NOMO-1 treated with DMSO at 0.1 percent for 48 hours (cell line): Measurements from ENCODE around the gene NACC2.
"Not testable (repeated sequence)": the region's sequence is repeated elsewhere in the genome, so short reads cannot be mapped to it uniquely, and the experiment has no call there.

Experiments
- DNase-seq: peaks from one replicate; lab custom pipeline; 2025; ENCODE audit not compliant: unreplicated experiment; lab: John Stamatoyannopoulos, UW

Gene NACC2

GRCh38 chr9:136047775-136048559 is 47.1 kb downstream of the NACC2 start:
- no peak for DNase-seq

GRCh38 chr9:136047076-136047774 is 47.9 kb downstream of the NACC2 start:
- no peak for DNase-seq

DNA sequence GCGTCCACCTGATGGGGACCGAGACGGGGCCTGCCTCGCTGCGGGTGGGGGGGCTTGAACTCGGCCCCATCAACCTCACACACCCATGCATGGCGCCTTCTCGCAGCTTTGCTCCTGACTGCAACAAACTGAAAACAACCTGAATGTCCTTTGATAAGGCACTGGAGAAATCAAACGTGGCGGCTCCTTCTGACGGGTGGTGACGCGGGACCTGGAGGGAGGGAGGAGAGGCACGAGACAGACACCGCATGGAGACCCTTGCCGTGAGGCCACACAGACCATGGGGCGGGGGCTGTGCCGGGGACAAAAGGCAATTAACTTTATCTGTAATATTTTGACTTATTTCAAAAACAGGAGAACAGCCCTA is 48.6 kb downstream of the NACC2 start:
- no peak for DNase-seq

- peak; percentile 93 for DNase-seq
Measured at GRCh38 chr9:136045595-136046553, 49.2 kb downstream of the NACC2 start.

- DNase-seq = no peak
Measured at GRCh38 chr9:136044971-136045594, 50.0 kb downstream of the NACC2 start.

GRCh38 chr9:136044207-136044970 is 50.7 kb downstream of the NACC2 start:
- no peak for DNase-seq

DNA sequence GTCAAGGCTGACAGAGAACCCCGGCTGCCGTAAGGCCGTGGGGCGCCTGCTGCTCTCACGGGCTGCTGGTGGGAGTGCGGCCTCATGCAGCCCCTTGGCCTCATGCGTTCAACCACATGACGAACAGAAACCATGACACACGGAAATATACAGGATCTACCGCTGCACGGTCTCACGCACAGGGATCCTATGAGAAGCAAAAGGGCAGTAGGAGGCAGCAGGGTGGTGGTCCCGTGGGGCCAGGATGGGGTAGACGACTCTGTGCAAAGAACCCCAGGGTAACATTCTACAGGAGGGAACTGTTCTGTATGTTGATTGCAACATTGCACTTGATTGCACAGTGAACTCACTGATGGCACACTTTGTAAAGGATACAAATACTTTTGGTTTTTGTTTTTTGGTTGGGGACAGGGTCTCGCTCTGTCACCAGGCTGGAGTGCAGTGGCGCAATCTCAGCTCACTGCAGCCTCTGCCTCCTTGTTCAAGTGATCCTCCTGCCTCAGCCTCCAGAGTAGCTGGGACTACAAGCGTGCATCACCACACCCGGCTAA is 51.6 kb downstream of the NACC2 start:
- peak; percentile 66 for DNase-seq

- no peak for DNase-seq
Measured at GRCh38 chr9:136042541-136042940, 52.5 kb downstream of the NACC2 start.

GRCh38 chr9:136040848-136041247 is 54.2 kb downstream of the NACC2 start:
- not testable (repeated sequence) for DNase-seq

DNA sequence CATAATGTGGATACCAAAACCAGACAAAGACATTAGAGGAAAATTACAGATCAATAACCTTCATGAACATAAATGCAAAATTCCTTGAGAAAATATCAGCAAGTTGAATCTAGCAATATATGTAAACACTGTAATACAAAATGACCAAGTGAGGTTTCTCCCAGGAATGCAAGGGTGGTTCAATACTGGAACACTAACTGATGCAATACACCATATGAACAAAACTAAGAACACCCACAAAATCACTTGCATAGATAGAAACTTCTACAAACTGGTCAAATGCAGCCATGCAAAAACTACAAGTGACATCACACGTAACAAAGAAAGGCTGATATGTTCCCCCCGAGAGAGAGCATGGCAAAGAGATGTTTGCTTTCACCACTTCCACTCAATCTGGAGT is 55.6 kb downstream of the NACC2 start:
- no peak for DNase-seq

DNA sequence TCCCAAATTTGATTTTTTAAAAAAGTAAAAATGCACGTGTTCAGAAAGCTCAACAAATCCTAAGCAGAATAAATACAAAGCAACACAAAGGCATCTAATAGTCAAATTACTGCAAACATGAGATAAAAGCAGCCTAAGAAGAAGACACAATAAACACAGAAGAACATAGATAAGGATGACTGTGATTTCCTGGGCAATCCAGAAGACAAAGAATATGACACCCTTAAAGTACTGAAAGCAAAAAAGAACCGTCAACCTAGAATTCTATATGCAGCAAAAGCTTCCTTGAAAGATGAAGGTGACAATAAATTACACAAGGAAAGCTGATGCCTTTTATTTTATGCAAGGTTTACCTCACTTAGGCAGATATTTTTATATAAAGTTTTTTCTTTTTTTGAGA is 58.2 kb downstream of the NACC2 start:
- DNase-seq = no peak

GRCh38 chr9:136036050-136036449 is 59.0 kb downstream of the NACC2 start:
- no peak for DNase-seq

DNA sequence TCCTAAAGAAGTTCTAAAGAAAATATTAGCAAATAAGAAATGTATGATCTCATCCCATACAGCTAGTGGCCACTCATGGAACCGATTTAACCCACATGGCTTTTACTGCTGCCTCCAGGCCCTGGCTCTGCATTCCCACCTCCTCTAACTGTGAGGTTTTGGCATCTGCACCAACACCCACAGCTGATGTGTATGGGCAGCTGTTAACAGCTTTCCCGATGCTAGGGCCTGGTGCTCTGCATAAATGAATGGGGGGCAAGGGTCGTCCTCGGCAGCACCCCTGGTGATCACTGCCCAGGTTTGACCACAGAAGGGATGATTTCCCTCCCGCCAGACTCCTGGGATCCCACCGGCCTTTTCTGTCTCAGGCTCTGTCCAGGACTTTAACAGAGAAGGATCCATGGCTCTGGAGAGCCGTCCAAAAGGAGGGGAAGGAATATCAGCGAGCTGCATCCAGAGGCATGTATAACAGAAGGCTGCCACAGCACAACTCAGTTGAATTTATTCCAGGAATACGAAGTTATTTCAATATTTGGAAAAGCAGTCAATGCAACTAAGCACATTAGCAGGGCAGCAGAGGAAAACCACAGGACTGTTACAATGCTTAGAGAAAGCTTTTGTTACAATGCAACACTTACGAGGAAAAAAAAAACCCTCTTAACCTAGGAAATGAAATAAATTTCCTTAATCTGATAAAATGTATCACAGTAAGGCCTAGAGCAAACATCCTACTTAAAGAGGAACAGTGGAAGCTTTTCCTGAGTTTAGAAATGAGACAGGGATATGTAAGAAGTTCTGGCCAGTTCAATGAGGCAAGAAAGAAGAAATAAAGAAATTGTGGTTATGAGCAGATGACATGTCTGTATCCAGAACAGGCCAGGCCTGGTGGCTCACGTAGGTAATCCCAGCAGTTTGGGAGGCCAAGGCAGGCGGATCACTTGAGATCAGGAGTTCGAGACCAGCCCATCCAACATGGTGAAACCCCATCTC is 63.1 kb downstream of the NACC2 start:
- DNase-seq = no peak

GRCh38 chr9:136031094-136031493 is 64.0 kb downstream of the NACC2 start:
- no peak for DNase-seq

DNA sequence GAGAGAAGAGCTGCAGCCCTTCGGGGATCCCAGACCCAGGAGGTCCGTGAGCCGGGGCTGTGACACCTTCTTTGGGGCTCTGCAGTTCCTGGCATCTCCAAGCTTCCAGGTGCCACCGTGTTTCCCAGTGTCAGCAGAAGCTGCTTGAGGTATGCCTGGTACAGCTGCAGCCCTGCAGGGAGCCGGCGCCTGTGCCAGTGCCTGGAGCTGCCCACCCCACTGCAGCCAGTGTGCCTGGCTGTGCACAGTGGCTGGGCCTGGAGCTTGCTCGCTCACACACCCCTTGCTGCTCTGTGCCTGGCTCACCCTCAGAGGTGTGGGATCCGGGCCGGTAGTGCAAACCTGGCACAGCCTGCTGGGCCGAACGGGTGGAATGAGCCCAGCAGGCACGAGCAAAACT is 65.5 kb downstream of the NACC2 start:
- no peak for DNase-seq

DNA sequence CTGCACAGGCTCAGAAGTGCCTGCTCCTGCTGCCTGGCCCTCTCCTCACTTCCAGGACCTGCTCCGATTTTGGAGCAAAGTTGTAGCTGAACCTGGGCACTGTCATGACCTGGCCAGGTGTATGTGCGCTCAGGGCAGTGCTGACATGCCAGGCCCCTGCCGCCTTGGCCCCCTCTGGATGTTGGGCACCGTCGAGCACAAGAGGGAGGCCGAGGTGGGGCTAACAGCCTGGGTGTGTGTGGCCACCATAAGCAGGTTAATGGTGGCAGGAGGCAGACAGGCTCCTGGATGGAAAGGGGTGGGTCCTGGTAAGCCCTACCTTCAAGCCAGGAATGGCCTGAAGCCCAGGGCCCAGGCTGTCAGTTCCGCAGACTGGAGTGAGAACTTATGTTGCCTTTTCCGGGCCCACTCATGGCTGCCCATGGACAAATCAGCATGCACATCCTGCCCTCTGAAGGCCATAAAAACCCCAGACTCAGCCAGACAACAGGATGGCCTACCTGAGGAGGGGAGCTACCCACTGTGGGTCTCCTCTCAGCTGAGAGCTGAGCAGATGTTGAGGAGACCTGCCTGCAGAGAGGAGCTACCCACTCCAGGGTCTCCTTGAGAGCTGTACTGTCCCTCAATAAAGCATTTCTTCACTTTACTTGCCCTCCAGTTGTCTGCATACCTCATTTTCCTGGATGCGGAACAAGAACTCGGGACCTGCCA is 66.2 kb downstream of the NACC2 start:
- DNase-seq = no peak

DNA sequence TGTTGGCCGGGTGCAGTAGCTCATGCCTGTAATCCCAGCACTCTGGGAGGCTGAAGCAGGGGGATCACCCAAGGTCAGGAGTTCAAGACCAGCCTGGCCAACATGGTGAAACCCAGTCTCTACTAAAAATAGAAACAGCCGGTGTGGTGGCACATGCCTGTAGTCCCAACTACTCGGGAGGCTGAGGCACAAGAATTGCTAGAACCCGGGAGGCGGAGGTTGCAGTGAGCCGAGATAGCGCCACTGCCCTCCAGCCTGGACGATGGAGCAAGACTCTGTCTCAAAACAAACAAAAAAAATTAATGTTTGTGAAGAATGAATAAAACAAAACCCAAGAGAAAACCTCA is 68.2 kb downstream of the NACC2 start:
- not testable (repeated sequence) for DNase-seq

DNA sequence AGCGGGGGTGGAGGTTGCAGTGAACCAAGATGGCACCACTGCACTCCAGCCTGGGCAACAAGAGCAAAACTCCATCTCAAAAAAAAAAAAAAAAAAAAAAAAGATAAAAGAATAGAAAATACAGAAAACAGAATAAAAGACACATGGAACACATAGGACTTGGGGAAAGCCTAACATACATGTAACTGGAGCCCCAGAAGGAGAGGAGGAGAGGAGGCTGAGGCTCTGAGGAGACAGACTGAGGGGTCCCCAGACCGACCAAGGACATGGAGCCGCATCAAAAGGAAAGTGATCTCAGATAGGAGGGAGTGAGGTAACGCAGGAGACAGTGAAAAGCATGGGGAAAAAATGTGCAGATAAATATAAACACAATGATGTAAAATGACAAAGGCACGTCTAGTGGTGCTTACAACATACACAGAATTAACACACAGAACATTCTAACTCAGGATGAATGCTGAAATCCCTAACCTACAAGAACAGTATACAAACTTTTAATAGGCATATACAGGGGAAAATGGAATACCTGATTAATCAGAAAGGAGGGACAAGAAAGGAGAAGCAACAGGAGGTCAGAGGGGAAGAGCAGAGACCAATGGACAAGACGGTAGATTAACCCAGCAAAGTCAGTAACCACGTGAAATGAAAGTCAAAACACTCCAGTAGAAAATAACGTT is 68.7 kb downstream of the NACC2 start:
- DNase-seq = no peak
